MV-4-11 (cell line): ENCODE measurements around the gene ABLIM2.

ENCODE experiments used
- DNase-seq: peaks from one replicate; lab custom pipeline; 2025; lab: John Stamatoyannopoulos, UW

Gene ABLIM2

GRCh38 chr4:8174970-8175369 lies 16.4 kb upstream of the ABLIM2 start:
- no peak for DNase-seq

GRCh38 chr4:8173492-8174242 lies 15.1 kb upstream of the ABLIM2 start:
- no peak for DNase-seq

- DNase-seq, result no peak
These were observed 13.6 kb upstream of the ABLIM2 start for GRCh38 chr4:8171984-8172924.

GRCh38 chr4:8171266-8171665 lies 12.7 kb upstream of the ABLIM2 start:
- no peak for DNase-seq

- no peak for DNase-seq
These were observed 11.7 kb upstream of the ABLIM2 start for GRCh38 chr4:8170341-8170740.

- no peak for DNase-seq
These were observed 11.2 kb upstream of the ABLIM2 start for GRCh38 chr4:8169763-8170162.

GRCh38 chr4:8168832-8169598 lies 10.4 kb upstream of the ABLIM2 start:
- no peak for DNase-seq

GRCh38 chr4:8168232-8168631 lies 9.6 kb upstream of the ABLIM2 start:
- DNase-seq, result no peak

- peak; percentile 88 for DNase-seq
These were observed 9.2 kb upstream of the ABLIM2 start for GRCh38 chr4:8167815-8168214.

GRCh38 chr4:8167291-8167690 lies 8.7 kb upstream of the ABLIM2 start:
- DNase-seq, result peak; percentile 61

- no peak for DNase-seq
These were observed 6.8 kb upstream of the ABLIM2 start for GRCh38 chr4:8165374-8165896.

GRCh38 chr4:8164687-8165086 lies 6.1 kb upstream of the ABLIM2 start:
- DNase-seq, result no peak

GRCh38 chr4:8164194-8164565 lies 5.6 kb upstream of the ABLIM2 start:
- DNase-seq, result no peak

- no peak for DNase-seq
These were observed 5.0 kb upstream of the ABLIM2 start for GRCh38 chr4:8163436-8164193.

- DNase-seq, result no peak
These were observed 4.4 kb upstream of the ABLIM2 start for GRCh38 chr4:8163026-8163425.

- DNase-seq, result no peak
These were observed 4.0 kb upstream of the ABLIM2 start for GRCh38 chr4:8162625-8163024.

GRCh38 chr4:8160572-8160971 lies 2.0 kb upstream of the ABLIM2 start:
- no peak for DNase-seq

- no peak for DNase-seq
These were observed 1.6 kb upstream of the ABLIM2 start for GRCh38 chr4:8160233-8160560.

GRCh38 chr4:8159537-8160232 lies 1.1 kb upstream of the ABLIM2 start:
- DNase-seq, result no peak

GRCh38 chr4:8157944-8158709 lies 486 bp downstream of the ABLIM2 start:
- no peak for DNase-seq
